OCI-LY7 (cell line): ENCODE measurements around the gene DLGAP1.

Experiments
- EZH2phosphoT487 ChIP-seq: fragments of 200-600 bp; sonication (generic); IDR thresholded peaks from 2 replicates; pipeline ENCODE4 v1.6.1; 2018; ENCODE audit warnings: low read depth, borderline replicate concordance, mild to moderate bottlenecking, mixed run types, antibody characterized with exemption, low read length, moderate library complexity, mixed read lengths
- TF ChIP-seq, protein P1 (sequence below): fragments of 200-600 bp; sonication (generic); conservative IDR thresholded peaks from 2 replicates; pipeline ENCODE4 v1.5.1; 2014; ENCODE audit warnings: mild to moderate bottlenecking, antibody characterized with exemption, low read length, moderate library complexity, mixed read lengths

DNA sequence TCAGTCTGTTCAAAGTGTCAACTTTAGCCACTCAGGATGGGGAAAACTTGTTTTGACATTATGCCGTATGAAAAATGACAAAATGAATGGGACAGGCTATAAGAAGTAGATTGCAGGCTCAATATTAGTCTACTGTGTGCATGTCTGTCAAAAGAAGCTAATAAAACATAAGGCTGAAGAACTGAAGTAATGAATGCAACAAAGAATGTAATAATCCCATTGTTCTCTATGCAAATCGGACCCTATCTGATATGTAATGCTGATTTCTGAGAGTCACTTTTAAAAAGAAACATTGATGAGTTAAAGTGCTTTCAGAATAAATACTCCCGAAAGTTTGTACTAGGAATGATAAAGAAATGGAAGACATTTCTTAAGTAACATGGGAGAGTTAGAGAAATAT, 172.2 kb downstream of the DLGAP1 start:
- TF ChIP-seq, protein P1, sequence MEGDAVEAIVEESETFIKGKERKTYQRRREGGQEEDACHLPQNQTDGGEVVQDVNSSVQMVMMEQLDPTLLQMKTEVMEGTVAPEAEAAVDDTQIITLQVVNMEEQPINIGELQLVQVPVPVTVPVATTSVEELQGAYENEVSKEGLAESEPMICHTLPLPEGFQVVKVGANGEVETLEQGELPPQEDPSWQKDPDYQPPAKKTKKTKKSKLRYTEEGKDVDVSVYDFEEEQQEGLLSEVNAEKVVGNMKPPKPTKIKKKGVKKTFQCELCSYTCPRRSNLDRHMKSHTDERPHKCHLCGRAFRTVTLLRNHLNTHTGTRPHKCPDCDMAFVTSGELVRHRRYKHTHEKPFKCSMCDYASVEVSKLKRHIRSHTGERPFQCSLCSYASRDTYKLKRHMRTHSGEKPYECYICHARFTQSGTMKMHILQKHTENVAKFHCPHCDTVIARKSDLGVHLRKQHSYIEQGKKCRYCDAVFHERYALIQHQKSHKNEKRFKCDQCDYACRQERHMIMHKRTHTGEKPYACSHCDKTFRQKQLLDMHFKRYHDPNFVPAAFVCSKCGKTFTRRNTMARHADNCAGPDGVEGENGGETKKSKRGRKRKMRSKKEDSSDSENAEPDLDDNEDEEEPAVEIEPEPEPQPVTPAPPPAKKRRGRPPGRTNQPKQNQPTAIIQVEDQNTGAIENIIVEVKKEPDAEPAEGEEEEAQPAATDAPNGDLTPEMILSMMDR, result no peak
- TF ChIP-seq EZH2phosphoT487, result no peak
